Stimulated activated CD4-positive, alpha-beta T cell treated with anti-CD3 and anti-CD28 coated beads, Interleukin-2, amount 100 ng/mL, for 48 hours (primary cell): Measurements from ENCODE around the gene PHLDA3.
"Not testable (repeated sequence)": the region's sequence is repeated elsewhere in the genome, so short reads cannot be mapped to it uniquely, and the experiment has no call there.

ENCODE experiments used
- DNase-seq, 2 donors: peaks; one replicate each; pipeline ENCODE4 v3.0.0-alpha.2; 2020

Gene PHLDA3

GRCh38 chr1:201485184-201485774 is 16.3 kb upstream of the PHLDA3 start:
- no peak for DNase-seq

DNA sequence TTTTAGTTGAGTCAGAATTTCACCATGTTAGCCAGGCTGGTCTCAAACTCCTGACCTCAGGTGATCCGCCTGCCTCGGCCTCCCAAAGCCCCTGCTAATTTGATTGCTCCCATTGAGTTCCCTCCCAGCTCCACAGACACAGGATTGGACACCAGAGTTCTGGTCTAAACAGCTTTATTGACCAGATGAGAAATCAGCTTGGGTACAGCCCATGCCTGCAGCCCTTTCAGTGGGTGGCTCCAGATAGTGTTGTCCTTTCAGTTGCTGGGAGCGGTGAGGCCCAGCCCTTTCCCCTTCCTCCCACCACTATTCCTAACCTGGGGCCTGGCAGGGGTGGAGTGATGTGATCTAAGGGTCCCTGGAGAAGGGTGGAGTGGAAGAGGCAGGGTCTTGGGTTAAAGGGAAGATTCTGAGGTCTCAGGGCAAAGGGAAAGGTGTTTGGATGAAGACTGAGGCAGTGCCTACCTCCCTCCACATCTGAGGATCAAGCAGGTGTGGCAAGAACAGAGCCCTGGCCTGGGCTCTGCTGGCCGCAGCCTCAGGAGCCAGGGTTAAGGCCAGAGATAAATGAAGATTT is 14.5 kb upstream of the PHLDA3 start:
- DNase-seq = no peak

DNA sequence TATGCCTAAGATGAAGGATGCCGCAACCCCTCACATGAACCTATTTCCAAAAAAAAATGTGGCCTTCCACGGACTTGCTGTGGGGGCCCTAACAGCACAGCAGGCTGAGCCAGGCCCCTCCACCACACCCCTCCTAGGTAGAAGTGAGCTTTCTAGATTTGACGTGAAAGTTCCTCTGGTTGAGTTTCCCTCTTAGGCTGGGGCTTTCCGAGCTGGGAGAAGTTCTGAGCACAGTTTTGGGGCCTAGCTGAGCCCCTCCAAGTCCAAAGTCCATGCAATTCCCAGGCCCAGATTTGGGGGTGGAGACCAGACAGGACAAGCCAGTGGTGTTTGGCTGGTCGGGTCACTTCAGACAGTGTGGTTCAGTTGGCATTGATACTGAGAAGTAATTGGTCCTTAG is 13.8 kb upstream of the PHLDA3 start:
- DNase-seq = no peak

DNA sequence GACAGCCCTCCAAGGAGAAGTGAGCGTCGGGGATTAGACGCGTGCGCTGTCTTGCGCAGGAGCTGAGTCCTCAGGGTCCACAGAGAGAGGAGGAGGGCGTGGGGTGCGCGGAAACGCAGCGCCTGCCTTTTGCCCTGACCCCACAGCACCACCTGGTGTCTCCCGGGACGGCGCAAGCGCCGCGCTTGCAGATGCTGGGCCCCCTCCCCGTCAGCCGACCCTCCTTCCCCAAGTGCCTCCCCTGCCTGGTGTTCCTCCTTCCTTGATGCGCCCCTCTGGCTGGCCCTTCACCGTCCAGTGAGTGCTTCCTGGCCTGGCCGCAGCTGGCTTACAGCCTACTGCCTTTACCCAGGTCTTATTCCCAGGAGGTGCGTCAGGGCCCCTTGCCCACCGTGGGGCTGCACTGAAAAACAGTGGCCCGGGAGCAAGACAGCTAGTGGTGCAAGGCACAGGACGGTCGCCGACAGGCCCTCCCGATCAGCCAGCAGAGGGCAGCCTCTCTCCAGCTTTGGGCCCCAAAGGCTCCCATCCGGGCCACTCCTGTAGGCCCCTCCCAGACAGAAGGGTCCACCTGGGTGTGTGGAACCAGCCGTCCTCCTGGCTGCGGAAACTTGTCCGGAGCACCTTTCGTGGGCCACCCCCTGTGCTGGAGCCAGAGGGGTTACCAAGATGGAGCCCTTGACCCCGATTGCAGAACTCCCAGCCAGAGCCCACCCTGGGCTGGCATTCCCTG is 12.9 kb upstream of the PHLDA3 start:
- DNase-seq = peak; percentile 75 to 78

DNA sequence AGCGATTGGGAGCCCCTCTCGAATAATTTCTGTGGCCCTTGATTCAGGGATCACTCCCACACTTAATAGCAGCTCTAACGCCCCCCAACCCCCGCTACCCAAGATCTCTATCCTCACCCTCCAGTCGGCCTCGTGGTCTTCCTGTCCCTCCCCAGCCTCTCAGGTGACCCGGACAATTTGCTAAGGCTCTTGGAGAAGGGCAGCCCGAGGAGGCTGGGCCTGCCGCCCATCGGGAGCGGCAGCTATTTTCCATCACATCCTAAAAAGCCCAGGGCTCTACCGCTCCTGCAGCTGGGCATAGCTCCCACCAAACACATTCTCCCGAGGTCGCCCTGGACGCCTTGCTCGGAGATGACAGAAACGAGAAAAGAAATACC is 12.0 kb upstream of the PHLDA3 start:
- DNase-seq = no peak

DNA sequence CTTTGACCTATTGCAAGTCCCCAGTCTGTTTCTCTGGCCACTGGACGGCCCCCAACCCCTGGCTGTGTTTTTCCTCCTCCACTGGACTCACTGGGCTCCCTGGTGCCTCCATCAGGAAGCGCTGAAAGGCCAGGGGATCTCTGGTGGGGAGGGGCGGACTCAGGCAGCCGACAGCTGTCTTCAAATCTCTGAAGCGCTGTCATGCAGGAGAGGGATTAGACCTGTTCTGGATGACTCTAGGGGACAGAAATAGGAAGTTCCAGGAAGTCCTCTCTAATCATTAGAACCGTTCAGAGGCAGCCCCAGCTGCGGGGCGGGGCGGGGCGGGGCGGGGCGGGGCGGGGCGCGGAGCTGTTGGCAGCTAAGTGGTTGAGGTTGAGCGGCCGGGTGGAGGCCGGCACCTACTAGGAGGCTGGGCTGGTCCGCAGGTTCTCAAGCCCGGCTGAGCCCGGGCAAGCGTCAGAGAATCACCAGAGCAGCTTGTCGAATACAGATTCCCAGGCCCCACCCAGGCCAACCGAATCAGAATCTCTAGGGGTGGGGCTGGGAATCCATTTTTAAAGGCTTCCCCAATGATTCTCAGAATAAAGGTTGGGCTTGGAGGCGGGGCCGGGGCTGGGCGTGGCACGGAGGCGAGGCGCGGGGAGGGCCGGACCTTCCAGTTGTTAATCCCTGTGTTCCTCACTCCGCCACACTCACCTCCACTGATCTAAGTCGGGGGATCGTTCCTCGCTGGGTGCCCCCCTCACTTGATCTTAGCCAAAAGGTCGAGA is 11.4 kb upstream of the PHLDA3 start:
- DNase-seq = peak; percentile 52 to 54

GRCh38 chr1:201479201-201479730 is 10.3 kb upstream of the PHLDA3 start:
- no peak for DNase-seq

GRCh38 chr1:201478666-201479065 is 9.7 kb upstream of the PHLDA3 start:
- DNase-seq = not testable (repeated sequence)

- DNase-seq = no peak
Measured at GRCh38 chr1:201476670-201477344, 7.8 kb upstream of the PHLDA3 start.

- DNase-seq = no peak
Measured at GRCh38 chr1:201475915-201476669, 7.1 kb upstream of the PHLDA3 start.

DNA sequence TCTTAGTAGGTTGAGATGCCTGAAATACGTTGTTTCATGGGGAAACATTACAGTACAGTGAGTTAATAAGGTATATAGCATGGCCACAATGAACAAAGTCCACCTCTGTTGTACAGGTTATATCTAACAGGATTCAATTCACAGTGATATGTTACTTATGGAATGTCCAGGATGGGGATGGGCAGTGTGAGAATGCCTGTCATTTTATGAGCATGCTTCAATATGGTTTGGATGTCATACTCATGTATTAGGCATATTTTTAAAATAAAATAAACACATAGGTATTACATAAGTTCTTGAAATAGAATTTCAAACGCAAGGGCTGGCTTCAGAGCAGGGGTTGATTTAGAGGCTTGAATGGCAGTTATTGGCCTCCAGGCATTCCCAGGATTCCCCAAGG is 6.1 kb upstream of the PHLDA3 start:
- DNase-seq = no peak

GRCh38 chr1:201473296-201473695 is 4.3 kb upstream of the PHLDA3 start:
- no peak for DNase-seq

- DNase-seq = not testable (repeated sequence)
Measured at GRCh38 chr1:201472321-201472720, 3.3 kb upstream of the PHLDA3 start.

DNA sequence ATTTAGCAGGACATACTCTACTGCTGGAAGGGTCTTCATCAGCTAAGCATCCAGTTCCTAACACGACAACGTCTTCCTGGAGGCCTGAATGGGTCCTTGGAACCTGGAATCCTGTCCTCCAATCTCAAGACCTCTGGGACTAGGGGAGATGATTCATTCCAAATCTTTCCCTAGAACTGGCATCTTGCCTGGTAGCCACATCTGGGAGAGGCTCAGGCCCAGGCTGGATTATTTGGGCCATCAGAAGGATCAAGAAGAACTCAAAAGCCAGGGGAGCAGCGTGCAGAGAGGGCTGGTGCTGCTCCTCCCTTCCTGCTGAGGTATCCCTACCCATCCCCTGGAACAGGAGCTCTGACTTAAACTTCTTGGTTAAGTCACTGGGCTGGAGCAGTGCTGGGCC is 2.8 kb upstream of the PHLDA3 start:
- no peak for DNase-seq

DNA sequence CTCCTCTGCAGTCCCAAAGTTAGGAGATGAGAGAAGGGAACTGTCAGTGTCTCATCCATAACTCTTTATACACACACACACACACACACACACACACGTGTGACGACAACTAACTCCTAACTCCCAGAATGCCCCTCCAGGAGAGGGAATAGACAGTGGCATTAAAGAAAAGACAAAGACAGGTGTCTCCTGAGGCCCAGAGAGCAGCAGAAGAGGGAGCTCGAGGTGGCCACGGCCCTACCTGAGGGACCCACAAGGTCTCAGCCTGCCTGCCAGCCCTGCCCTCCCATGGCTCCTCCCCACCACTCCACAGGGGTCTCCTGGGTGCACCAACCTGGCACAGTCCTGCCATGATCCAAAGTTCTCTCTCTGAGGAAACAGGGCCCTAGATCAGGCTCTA is 1.6 kb upstream of the PHLDA3 start:
- no peak for DNase-seq

- no peak for DNase-seq
Measured at GRCh38 chr1:201469645-201470074, 672 bp upstream of the PHLDA3 start.

GRCh38 chr1:201468501-201468843 is 516 bp downstream of the PHLDA3 start:
- no peak for DNase-seq

DNA sequence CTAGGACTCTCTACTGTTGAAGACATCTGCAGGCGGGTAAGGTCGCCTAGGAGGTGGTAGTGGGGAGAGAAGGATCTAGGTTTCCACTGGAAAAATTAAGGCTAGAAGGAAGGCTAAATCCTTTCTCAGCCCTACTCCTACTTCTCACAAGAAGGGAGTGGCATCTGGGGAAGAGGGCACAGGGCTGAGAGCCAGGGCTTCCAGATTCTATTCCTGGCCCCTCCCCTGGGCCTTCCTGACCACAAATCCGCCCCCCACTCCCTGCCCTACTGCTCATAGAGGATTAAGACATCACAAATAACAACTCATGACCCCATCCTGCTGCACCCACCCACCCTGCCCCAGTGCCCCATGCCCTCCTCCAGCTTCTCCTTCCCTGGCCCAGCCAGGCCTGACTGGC is 2.5 kb downstream of the PHLDA3 start:
- DNase-seq = no peak

DNA sequence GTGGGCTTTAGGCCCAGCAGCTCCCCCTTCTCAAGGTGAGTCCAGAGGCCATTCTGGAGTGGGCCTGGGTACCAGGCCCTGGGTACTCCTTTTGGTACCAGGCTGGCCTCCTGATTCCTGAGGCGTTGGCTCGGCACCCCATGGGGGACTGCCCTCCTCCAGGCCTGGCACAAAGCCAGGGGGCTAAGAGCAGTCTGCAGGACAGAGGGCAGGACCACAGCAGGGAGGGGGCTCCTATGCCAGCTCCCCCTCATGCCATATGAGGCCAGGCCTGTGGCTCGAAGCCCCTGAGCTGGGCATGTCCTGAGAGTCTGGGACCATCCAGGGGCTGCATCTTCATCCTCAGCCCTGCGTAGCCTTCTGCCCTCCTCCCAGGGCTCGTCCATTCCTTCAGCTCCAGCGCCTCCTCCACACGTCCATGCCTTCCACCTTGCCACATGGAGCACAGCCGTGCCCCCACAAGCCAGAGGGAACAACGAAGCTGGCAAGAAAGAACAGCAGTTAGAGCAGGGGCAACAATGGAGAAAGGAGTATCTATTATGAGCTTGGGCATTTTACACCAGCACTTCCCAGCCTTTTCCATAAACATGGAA is 3.2 kb downstream of the PHLDA3 start:
- no peak for DNase-seq

GRCh38 chr1:201463071-201463552 is 5.9 kb downstream of the PHLDA3 start:
- DNase-seq = no peak

DNA sequence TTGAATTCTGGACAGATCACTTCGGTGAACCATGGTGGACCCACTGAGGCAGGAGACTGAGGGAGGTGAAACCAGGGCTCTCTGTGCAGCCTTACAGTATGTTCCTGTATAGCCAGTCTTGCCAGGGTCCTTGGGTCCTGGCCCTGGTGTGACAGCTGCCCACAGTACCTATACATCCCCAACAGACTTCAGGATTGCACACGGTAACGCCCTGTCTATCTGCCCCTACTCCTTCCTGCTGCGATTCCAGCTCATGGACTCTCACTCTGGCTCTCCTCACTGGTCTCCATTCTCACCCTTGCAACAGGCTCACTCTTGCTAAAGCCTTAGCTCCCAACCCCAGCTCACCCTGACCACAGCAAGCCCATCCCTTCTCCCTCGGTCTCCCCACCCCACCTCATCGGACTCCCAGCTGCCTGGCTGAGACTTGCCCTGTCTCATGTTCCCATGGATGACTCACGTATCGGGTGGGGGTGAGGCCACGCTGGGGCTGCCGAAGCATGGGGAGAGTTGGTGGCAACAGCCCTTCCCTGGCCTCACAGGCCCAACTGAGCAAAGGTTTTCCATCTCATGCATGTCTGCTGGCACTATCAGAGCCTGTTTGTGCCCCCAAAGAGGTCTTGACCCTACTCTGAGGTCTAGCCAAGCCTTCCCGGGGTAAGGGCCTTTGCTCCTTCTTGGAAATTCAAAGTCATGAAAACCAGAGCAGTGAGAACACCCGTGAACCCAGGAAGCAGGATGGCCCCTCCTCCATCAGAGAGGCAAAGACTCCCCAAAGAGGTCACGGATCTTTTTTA is 7.1 kb downstream of the PHLDA3 start:
- DNase-seq = no peak
